ENCODE results near the gene SEC16B.

Gene SEC16B

GRCh38 chr1:177944016-177944949 lies 25.6 kb downstream of the SEC16B start:
- no peak for FAIRE-seq

DNA sequence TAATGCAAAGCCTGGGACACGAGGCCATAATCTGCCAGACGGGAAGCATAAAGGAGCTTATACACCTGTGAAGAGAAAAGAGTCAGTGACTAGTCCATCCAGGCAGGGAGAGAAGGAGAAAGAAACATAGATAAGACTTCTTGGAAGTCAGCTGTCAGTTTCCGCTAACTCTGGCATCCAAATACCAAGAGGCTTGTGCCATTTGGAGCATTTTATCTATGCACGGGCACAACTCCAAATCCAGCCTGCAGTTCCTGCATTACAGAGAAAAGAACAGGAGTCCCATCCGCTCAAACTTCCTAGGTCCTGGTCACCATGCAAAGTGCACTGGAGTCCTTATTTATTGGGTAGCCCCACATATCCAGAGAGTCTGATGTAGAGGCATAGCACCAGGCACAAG lies 27.9 kb downstream of the SEC16B start:
- no peak for DNase-seq (ENCODE audit: insufficient read length, low spot score)
- FAIRE-seq: no peak

More at GRCh38 chr1:177944016-177944949, 25.6 kb downstream of the SEC16B start:
- no peak for DNase-seq (ENCODE audit: insufficient read length, low spot score)

GRCh38 chr1:177940682-177941081 lies 29.2 kb downstream of the SEC16B start:
- FAIRE-seq (no peak), DNase-seq (ENCODE audit: insufficient read length, low spot score) (no peak)

GRCh38 chr1:177937931-177938330 lies 31.9 kb downstream of the SEC16B start:
- FAIRE-seq (peak; percentile 13), DNase-seq (ENCODE audit: insufficient read length, low spot score) (no peak)

GRCh38 chr1:177937174-177937770 lies 32.6 kb downstream of the SEC16B start:
- FAIRE-seq (no peak), DNase-seq (ENCODE audit: insufficient read length, low spot score) (no peak)

GRCh38 chr1:177935638-177936415 lies 34.0 kb downstream of the SEC16B start:
- DNase-seq (ENCODE audit: insufficient read length, low spot score): no peak
- peak; percentile 16 for FAIRE-seq

DNA sequence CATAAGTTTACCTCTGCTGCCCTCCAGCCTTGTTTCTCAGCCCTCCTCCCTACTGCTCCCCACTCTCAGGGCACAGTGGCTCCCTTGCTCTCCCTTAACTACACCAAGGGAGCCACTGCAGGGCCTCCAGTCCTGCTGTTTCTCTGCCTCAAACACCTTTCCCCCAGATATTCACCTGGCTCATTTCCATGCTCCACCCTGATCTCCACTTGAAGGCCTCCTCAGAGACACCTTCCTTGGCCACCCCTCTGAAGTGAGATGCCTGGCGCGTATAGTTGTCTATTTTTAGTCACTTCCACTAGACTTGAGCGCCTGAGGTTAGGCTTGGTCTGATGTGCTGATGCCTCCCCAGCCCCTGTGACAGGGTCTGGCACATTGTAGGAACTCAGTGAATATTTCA lies 34.9 kb downstream of the SEC16B start:
- DNase-seq (ENCODE audit: insufficient read length, low spot score): no peak
- no peak for FAIRE-seq

GRCh38 chr1:177934461-177934860 lies 35.4 kb downstream of the SEC16B start:
- no peak for FAIRE-seq
- no peak for DNase-seq (ENCODE audit: insufficient read length, low spot score)

GRCh38 chr1:177933881-177934280 lies 36.0 kb downstream of the SEC16B start:
- no peak for FAIRE-seq
- DNase-seq (ENCODE audit: insufficient read length, low spot score): no peak

DNA sequence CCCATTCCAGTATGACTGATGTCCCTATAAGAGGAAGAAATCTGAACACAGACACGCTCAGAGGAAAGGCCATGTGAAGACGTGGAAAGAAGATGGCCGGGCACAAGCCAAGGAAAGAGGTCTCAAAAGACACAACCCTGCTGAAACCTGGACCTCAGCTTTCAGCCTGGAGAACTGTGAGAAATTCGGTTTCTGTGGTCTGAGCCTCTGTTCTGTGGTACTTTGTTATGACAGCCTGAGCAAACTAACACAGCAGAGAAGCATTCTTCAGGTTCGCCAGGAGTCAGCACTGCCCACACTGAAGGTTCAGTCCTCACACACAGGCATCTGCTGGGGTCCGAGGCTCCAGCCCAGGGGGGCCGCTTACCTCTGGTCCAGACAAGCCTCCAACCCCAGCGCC lies 37.7 kb downstream of the SEC16B start:
- no peak for FAIRE-seq

DNA sequence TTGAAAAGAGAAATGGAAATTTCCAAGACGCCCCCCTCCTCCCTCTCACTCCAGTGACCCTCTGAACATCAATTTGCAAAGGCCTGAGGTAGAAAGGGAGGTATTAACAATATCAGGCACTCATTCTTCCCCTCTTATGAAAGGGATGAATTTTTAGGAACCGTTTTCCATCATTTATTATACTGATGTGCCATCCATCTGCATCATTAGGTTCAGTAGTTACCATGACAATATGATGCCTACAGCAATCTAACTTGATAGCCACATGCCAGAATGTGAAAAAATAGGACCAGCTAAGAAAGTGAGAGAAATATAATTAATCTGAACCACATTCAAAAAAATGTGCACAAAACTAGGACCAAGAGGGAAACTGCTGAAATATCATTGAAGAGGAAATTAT lies 40.9 kb downstream of the SEC16B start:
- FAIRE-seq: no peak
- no peak for DNase-seq (ENCODE audit: insufficient read length, low spot score)

More for the DNA sequence above, 37.7 kb downstream of the SEC16B start:
- DNase-seq (ENCODE audit: insufficient read length, low spot score): no peak

GRCh38 chr1:177928194-177928593 lies 41.7 kb downstream of the SEC16B start:
- DNase-seq (ENCODE audit: insufficient read length, low spot score) (no peak), FAIRE-seq (no peak)

- FAIRE-seq (peak; percentile 82), DNase-seq (ENCODE audit: insufficient read length, low spot score) (peak; percentile 42)
These were observed 42.7 kb downstream of the SEC16B start for GRCh38 chr1:177927021-177927596.

DNA sequence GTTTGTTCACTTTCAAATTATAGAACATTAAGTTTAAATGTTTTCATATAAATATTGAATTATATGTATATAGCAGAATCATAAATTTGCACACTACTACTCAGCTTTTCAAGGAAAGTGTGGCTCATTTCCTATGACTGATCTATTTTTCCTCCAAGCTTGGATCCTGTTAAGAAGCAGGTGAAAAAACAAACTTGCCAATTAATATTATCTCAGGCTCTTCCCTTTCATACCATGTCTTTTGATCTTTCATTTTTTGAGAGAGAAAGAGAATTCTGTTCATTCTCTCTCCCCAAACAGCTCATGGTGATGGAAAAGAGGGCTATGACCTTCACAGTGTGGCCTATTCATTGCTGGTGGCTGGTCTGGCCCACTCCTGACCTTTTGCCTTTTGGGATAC lies 43.7 kb downstream of the SEC16B start:
- no peak for DNase-seq (ENCODE audit: insufficient read length, low spot score)
- no peak for FAIRE-seq

GRCh38 chr1:177925006-177925405 lies 44.9 kb downstream of the SEC16B start:
- DNase-seq (ENCODE audit: insufficient read length, low spot score): no peak

GRCh38 chr1:177923441-177923840 lies 46.4 kb downstream of the SEC16B start:
- DNase-seq (ENCODE audit: insufficient read length, low spot score) (no peak), FAIRE-seq (no peak)

More at GRCh38 chr1:177925006-177925405, 44.9 kb downstream of the SEC16B start:
- no peak for FAIRE-seq

DNA sequence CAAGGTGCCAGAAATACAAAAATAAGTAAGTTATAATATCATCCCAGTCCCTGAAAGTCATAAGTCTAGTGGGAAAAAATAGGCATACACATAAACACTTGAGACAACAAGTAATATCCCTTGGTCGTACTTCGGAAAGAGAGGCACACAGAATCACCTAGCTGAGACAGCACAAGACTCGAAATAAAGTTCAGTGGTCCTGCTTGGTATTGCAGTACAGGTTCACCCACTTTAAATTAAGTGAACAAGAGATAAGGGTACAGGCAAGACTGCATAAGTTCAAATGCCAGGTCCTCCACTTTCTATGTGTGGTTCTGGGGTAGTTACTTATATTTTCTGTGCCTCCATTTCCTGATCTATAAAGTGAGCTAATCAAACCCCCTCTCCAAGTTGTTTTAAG lies 47.6 kb downstream of the SEC16B start:
- DNase-seq (ENCODE audit: insufficient read length, low spot score): no peak
- FAIRE-seq: no peak

DNA sequence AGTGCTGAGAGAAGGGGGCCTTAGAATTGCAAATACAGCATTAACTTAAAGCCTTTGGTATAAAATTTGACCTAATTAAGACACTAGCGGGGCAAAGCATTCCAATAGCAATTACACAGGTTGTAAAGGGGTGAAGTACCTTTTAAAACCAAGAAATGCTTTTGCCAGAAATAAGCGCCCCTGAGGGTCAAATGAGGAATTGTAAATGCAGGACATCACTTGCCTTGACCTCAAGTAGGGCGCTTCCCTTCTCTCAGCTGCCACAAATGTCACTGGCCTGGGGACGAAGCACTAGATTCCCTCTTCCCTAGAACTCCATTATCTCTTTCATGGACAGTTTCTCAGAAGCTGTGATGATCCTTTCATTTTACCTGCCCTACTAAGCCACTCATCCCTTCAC lies 48.3 kb downstream of the SEC16B start:
- DNase-seq (ENCODE audit: insufficient read length, low spot score) (no peak), FAIRE-seq (no peak)

GRCh38 chr1:177920091-177920490 lies 49.8 kb downstream of the SEC16B start:
- FAIRE-seq: no peak

DNA sequence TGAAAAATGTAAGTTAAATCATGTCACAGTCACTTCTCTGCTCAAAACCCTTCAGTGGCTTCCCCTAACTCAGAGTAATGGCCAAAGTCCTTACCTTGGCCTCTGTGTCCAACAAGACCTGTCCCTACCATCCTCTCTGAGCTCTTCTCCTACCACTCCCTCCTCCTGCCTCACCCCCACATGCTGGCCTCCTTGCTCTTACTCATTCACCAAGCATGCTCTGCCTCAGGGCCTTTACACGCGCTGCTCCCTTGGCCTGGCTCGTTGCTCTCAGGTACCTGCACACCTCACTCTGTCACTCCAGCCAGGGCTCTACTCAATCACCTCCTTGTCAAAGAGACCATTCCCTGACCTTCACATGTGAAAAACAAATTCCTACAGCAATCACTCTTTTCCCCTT lies 54.2 kb downstream of the SEC16B start:
- DNase-seq (ENCODE audit: insufficient read length, low spot score) (no peak), FAIRE-seq (no peak)

More at GRCh38 chr1:177920091-177920490, 49.8 kb downstream of the SEC16B start:
- no peak for DNase-seq (ENCODE audit: insufficient read length, low spot score)

DNA sequence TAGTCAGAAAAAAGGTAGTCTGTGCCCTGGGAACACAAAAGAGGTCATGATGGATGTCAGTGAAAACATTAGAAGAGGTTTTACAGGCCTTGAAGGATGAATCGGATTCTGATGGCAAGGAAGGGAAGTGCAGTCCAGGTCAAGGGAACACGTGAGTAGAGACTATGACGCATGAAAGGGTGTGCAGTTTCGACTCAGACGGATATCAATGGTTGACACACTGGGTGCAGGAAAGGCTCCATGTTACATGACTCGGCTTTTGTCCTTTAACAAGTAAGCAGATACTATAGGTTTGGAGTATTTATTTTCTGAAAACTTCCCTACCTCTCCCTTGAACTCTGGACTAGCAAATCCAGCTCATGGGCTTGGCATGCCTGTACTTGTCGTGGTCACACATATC lies 55.3 kb downstream of the SEC16B start:
- FAIRE-seq: no peak
- no peak for DNase-seq (ENCODE audit: insufficient read length, low spot score)

Measured in HTR-8/SVneo (cell line).